ENCODE results near the gene GRAP. TPM values are rescaled to one million over a fixed set of nuclear protein-coding genes. Genes with fewer than 3 reads are reported as not detected.

The GRAP gene
- total RNA-seq, 1 experiment from 2014 or later: not detected

DNA sequence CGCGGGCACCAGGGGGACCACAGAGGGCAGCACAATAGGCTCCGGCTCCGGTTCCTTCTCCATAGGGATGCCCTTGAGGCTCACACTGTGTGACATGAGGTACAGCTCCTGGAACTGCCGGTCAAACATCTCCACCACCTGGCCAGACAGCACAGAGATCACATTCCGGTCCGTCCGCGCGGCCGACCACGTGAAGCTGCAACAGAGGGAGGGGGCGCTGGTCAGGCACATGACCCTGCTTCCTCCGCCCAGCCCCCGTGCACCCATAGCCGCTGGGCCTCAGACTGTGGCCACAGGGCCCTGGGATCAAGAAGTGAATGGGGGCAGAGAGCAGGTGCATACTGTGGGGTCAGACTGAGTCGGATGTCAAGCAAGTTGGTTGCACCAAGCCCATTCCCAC is 68.1 kb downstream of the GRAP start:
- no TSS peak for BruUV-seq (replicated peaks)
- intact Hi-C loops (cut with micrococcal nuclease): no loop called here
- H3K9me3 ChIP-seq (ENCODE audit: low read length): no peaks in the 10 kb centered on the region
- H3K9me2 ChIP-seq (replicated peaks; ENCODE audit: low read length): no peaks in the 10 kb centered on the region
- peaks cover 17% of the 10 kb centered on the region for H3K4me1 ChIP-seq (ENCODE audit: insufficient read depth, low read length)
- DNase-seq (no peak), ATAC-seq (no peak)
- no peaks in the 10 kb centered on the region for H3F3A ChIP-seq (ENCODE audit: low read length, unreplicated experiment)
- no peaks in the 10 kb centered on the region for H3K36me3 ChIP-seq (ENCODE audit: low read depth, low read length)
- no peak overlapping the region for H3K9ac ChIP-seq (ENCODE audit: low read length)
- no peak overlapping the region for H2AFZ ChIP-seq (ENCODE audit: low read length)
- no peak overlapping the region for H3K4me3 ChIP-seq (ENCODE audit: low read length)
- no peaks in the 10 kb centered on the region for H4K20me1 ChIP-seq (ENCODE audit: low read length)
- H3K4me2 ChIP-seq (ENCODE audit: low read length): no peak overlapping the region
- no peaks in the 10 kb centered on the region for H3K79me2 ChIP-seq (ENCODE audit: low read length)
- H3K27me3 ChIP-seq (ENCODE audit: low read length): no peaks in the 10 kb centered on the region
- no peak overlapping the region for H3K27ac ChIP-seq (ENCODE audit: low read length)
- TF ChIP-seq EZH2phosphoT487 (IDR thresholded peaks at IDR 0.05; ENCODE audit: borderline replicate concordance, low read length) (no peak), CTCF (conservative IDR thresholded peaks at IDR 0.05; ENCODE audit: low read depth, low read length) (no peak), EZH2 (IDR thresholded peaks at IDR 0.05; ENCODE audit: low read length, unreplicated experiment) (no peak)
- POLR2A ChIA-PET (ENCODE audit: unreplicated experiment): no interaction called here
- CTCF ChIA-PET: no interaction called here

GRCh38 chr17:18978050-18978449 is 68.7 kb downstream of the GRAP start:
- H3K9me2 ChIP-seq (replicated peaks; ENCODE audit: low read length): no peaks in the 10 kb centered on the region
- peaks cover 17% of the 10 kb centered on the region for H3K4me1 ChIP-seq (ENCODE audit: insufficient read depth, low read length)
- BruUV-seq (replicated peaks): no TSS peak
- no peaks in the 10 kb centered on the region for H3K9me3 ChIP-seq (ENCODE audit: low read length)
- no peaks in the 10 kb centered on the region for H3K27me3 ChIP-seq (ENCODE audit: low read length)
- no peak overlapping the region for H3K4me2 ChIP-seq (ENCODE audit: low read length)
- POLR2A ChIA-PET (ENCODE audit: unreplicated experiment): no interaction called here
- intact Hi-C loops (cut with micrococcal nuclease): no loop called here
- no peak overlapping the region for H3K27ac ChIP-seq (ENCODE audit: low read length)
- no peak for ATAC-seq
- TF ChIP-seq EZH2phosphoT487 (IDR thresholded peaks at IDR 0.05; ENCODE audit: borderline replicate concordance, low read length): no peak
- TF ChIP-seq EZH2 (IDR thresholded peaks at IDR 0.05; ENCODE audit: low read length, unreplicated experiment): no peak
- no peak for TF ChIP-seq CTCF (conservative IDR thresholded peaks at IDR 0.05; ENCODE audit: low read depth, low read length)
- no peaks in the 10 kb centered on the region for H3K36me3 ChIP-seq (ENCODE audit: low read depth, low read length)
- no peak for DNase-seq
- no peaks in the 10 kb centered on the region for H3F3A ChIP-seq (ENCODE audit: low read length, unreplicated experiment)
- H3K9ac ChIP-seq (ENCODE audit: low read length): no peak overlapping the region
- no peaks in the 10 kb centered on the region for H4K20me1 ChIP-seq (ENCODE audit: low read length)
- H2AFZ ChIP-seq (ENCODE audit: low read length): no peak overlapping the region
- CTCF ChIA-PET: no interaction called here
- H3K4me3 ChIP-seq (ENCODE audit: low read length): no peak overlapping the region
- H3K79me2 ChIP-seq (ENCODE audit: low read length): no peaks in the 10 kb centered on the region

DNA sequence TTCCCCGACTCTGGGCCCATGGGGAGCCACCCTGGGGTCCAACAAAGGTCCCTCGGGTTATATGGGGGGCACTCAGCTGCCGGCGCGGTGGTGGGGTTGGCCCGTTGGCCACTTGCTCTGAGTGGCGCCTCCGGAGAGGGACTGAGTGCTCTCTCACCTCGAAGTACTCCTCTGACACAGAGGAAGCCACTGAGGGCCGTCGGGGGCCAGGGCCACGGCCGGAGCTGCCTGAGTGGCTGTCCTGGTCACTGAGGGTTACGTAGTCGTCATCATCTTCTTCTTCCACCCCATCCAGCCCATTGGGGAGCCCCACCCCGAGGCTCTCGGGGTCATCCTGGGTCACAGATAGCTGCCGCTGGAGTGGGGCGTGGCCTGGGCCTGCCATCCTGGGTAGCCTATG is 69.1 kb downstream of the GRAP start:
- POLR2A ChIA-PET (ENCODE audit: unreplicated experiment): no interaction called here
- CTCF ChIA-PET: no interaction called here
- DNase-seq: no peak
- no peaks in the 10 kb centered on the region for H3K9me3 ChIP-seq (ENCODE audit: low read length)
- intact Hi-C loops (cut with micrococcal nuclease): no loop called here
- ATAC-seq: no peak
- no peaks in the 10 kb centered on the region for H3K36me3 ChIP-seq (ENCODE audit: low read depth, low read length)
- no peaks in the 10 kb centered on the region for H4K20me1 ChIP-seq (ENCODE audit: low read length)
- H3K79me2 ChIP-seq (ENCODE audit: low read length): no peaks in the 10 kb centered on the region
- no peak overlapping the region for H3K27ac ChIP-seq (ENCODE audit: low read length)
- H2AFZ ChIP-seq (ENCODE audit: low read length): no peak overlapping the region
- no peaks in the 10 kb centered on the region for H3K27me3 ChIP-seq (ENCODE audit: low read length)
- BruUV-seq (replicated peaks): no TSS peak
- H3K9ac ChIP-seq (ENCODE audit: low read length): no peak overlapping the region
- H3K9me2 ChIP-seq (replicated peaks; ENCODE audit: low read length): no peaks in the 10 kb centered on the region
- no peaks in the 10 kb centered on the region for H3F3A ChIP-seq (ENCODE audit: low read length, unreplicated experiment)
- no peak overlapping the region for H3K4me3 ChIP-seq (ENCODE audit: low read length)
- no peak overlapping the region for H3K4me2 ChIP-seq (ENCODE audit: low read length)
- peaks cover 17% of the 10 kb centered on the region for H3K4me1 ChIP-seq (ENCODE audit: insufficient read depth, low read length)
- TF ChIP-seq EZH2phosphoT487 (IDR thresholded peaks at IDR 0.05; ENCODE audit: borderline replicate concordance, low read length) (no peak), EZH2 (IDR thresholded peaks at IDR 0.05; ENCODE audit: low read length, unreplicated experiment) (no peak), CTCF (conservative IDR thresholded peaks at IDR 0.05; ENCODE audit: low read depth, low read length) (no peak)
